ENCODE measurements around the gene EXOC3. TPM values are rescaled to one million over a fixed set of nuclear protein-coding genes. Genes with fewer than 3 reads are reported as not detected.

EXOC3 gene
- total RNA-seq, 1 donor from 2014 or later: 46.2 TPM

DNA sequence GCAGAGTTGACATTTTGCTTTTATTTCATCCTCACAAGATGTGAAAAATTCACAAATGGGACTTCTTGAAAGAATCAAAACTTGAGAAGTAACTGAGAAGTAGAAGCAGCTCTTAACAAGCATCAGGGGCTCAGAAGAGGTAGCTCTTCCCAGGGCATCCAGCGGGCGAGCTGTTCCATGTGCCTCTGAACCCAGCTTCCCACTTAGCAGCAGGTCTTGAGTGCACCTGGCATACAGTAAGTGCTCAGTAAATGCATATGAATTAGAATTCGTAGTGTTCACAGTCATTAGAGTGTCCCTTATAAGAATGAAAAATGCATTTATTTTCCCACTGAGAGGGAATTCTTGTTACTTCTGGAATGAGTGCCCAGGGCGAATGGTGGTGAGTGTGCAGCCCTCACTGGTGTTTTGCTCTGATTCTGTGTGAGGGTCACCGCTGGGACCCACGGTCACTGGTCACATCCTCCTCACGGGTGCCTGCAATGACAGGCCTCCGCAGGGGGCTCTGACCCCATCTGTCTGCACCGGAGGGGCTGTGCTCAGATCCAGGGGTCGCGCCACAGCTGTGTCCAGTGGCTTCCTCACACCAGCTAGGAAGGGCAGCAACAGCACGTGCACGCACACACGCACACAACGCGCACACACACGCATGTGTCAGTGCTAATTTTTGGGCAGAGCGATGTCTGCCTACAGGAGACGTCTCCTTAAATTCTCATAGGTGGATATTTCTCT, 26.9 kb downstream of the EXOC3 start:
- DNase-seq: peak; percentile 10
- no peaks in the 10 kb centered on the region for H3K9me3 ChIP-seq (replicated peaks)

DNA sequence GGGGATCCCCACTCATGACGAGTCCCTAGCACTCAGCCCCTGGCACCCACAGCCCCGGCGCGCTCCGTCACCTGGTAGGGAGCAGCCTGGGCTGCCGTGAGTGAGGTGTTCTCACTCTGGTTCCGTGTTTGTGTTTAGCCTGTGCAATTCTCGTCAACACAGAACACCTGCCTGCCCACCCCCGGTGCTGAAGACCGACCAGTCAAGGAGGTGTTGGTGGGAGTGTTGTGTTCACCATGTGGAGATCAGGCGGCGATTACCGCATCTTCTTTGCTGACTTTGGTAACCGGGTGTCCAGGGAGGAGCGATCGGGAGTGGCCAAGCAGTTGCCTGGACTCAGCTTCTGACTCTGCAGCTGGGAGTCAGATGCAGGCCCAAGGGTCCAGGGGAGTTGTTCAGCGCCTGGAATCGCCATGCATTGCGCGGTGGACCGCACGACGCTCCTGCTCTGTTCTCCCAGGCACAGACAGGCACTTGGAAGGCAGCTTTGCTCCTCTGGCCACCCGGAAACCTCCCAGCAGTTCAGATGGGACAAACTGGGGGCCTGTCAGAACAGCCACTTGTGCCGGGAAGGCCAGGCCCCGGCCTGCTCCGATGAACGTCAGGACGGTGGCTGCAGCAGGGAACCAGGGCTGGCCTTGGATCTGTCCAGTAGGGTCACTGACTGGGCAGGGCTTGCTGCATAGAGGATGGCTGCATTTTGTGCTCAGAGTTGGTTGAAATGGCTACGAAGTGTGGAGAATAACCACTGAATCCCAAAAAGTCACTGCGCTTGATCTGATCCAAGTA, 28.2 kb downstream of the EXOC3 start:
- peaks cover 43% of the 10 kb centered on the region for H3K4me1 ChIP-seq
- intact Hi-C loops (cut with micrococcal nuclease): no loop called here
- TF ChIP-seq, protein P1, sequence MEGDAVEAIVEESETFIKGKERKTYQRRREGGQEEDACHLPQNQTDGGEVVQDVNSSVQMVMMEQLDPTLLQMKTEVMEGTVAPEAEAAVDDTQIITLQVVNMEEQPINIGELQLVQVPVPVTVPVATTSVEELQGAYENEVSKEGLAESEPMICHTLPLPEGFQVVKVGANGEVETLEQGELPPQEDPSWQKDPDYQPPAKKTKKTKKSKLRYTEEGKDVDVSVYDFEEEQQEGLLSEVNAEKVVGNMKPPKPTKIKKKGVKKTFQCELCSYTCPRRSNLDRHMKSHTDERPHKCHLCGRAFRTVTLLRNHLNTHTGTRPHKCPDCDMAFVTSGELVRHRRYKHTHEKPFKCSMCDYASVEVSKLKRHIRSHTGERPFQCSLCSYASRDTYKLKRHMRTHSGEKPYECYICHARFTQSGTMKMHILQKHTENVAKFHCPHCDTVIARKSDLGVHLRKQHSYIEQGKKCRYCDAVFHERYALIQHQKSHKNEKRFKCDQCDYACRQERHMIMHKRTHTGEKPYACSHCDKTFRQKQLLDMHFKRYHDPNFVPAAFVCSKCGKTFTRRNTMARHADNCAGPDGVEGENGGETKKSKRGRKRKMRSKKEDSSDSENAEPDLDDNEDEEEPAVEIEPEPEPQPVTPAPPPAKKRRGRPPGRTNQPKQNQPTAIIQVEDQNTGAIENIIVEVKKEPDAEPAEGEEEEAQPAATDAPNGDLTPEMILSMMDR (IDR thresholded peaks at IDR 0.05; ENCODE audit: borderline replicate concordance): no peak
- peaks cover 15% of the 10 kb centered on the region for H3K27me3 ChIP-seq (ENCODE audit: low read depth)
- H3K27ac ChIP-seq (replicated peaks): no peak overlapping the region
- H3K9me3 ChIP-seq (replicated peaks): no peaks in the 10 kb centered on the region
- DNase-seq: peak; percentile 11
- H3K36me3 ChIP-seq: peaks cover 25% of the 10 kb centered on the region
- H3K4me3 ChIP-seq: peak overlapping the region; percentile 99

More for the DNA sequence above, 26.9 kb downstream of the EXOC3 start:
- TF ChIP-seq, protein P1 (IDR thresholded peaks at IDR 0.05; ENCODE audit: borderline replicate concordance): no peak
- H3K36me3 ChIP-seq: peaks cover 36% of the 10 kb centered on the region
- H3K27ac ChIP-seq (replicated peaks): no peak overlapping the region
- intact Hi-C loops (cut with micrococcal nuclease): no loop called here
- H3K27me3 ChIP-seq (ENCODE audit: low read depth): peaks cover 3% of the 10 kb centered on the region
- no peak overlapping the region for H3K4me3 ChIP-seq
- H3K4me1 ChIP-seq: peaks cover 36% of the 10 kb centered on the region

DNA sequence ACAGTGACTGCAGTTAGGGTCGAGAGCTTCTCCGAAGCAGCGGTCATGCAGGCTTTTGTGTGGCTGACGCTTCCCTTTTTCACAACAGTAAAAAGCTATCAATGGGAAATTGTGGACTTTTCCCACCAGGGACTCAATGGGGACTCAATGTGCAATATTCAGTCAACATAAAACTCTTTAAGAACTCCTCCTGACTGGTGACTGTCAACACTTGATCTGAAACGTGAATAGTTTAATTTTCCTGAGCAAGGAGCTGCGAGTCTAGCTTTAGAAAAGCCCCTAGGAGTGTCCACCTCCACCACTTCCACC, 28.7 kb downstream of the EXOC3 start:
- H3K4me3 ChIP-seq: peak overlapping the region; percentile 99

DNA sequence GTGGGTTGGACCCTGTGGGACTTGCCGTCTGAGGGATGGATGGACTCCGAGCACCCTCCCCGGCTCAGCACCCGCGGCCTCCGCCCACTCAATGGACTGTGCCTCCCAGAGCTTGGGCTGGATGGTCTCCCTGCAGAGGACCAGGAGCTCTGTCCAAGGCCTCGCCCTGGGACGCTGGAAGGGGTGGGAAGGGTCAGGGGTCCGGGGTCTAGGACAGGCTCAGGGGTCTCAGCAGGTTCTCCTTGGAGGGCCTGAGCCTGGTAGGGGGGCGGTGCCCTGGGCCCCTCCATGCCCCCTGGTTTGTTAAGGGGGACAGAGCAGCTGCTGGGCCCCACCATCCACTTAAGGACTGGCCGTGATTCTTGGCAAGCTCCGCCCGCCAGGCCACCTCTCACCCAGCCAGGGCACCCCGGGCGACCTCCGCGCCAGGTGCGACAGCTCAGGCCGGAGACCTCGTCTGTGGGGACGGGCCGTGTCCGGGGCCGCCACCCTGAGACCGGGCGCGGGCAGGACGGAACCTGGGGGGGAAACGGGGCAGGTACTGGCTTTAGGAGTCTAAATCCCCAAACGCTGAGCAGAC, 29.2 kb downstream of the EXOC3 start:
- TF ChIP-seq, protein P1 (IDR thresholded peaks at IDR 0.05; ENCODE audit: borderline replicate concordance): no peak
- Histone ChIP-seq H3K27ac (replicated peaks) (peak overlapping the region; percentile 79), H3K4me3 (peak overlapping the region; percentile 99), H3K27me3 (ENCODE audit: low read depth) (peaks cover 25% of the 10 kb centered on the region), H3K36me3 (peaks cover 15% of the 10 kb centered on the region), H3K9me3 (replicated peaks) (no peaks in the 10 kb centered on the region), H3K4me1 (peaks cover 43% of the 10 kb centered on the region)
- intact Hi-C loops (cut with micrococcal nuclease): no loop called here
- DNase-seq: peak; percentile 28

More for the DNA sequence above, 28.7 kb downstream of the EXOC3 start:
- no peaks in the 10 kb centered on the region for H3K9me3 ChIP-seq (replicated peaks)
- intact Hi-C loops (cut with micrococcal nuclease): no loop called here
- DNase-seq: no peak
- peaks cover 43% of the 10 kb centered on the region for H3K4me1 ChIP-seq
- H3K27ac ChIP-seq (replicated peaks): no peak overlapping the region
- peaks cover 21% of the 10 kb centered on the region for H3K27me3 ChIP-seq (ENCODE audit: low read depth)
- peaks cover 19% of the 10 kb centered on the region for H3K36me3 ChIP-seq
- TF ChIP-seq, protein P1 (IDR thresholded peaks at IDR 0.05; ENCODE audit: borderline replicate concordance): no peak

DNA sequence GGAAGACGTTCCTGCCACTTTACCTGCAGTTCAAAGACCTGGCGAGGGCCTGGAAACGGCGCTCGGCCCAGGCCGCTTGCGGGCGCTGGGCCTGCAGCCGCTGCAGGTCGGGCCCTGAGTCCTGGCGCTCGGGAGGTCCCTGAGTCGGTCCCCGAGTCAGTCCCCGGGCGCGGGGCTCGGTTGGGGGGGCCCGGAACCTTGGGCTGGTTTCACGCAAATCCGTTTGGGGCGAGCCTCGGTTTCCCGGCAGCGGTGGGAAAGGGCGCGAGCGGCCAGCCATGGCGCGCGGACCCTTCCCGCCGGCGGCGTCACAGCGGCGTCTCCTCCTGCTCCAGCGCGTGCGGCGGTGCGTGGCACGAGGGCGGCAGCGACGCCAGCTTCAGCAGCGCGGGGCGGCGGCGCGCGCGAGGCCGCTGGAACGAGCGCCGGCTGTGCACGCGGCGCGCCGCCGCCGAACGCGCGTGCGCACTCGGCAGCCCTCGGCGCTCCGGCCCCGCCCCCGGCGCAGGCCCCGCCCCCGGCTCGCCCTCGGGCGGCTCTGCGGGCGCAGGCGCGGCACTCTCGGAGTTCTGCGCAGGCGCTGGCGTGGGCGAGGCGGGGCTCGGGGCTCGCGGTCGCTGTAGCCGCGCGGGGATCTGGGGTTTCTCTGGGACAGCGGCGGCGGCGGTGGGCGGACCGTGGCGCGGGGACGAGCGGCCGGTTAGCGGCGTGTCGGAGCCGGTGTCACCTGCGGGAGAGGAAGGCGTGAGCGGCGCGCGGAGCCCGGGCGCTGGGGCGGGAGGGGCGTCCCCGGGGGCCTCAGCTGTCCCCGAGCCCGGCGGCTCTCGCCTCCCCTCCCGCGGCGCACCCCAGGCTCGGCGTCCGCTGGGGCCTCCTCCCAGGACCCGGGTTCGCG, 29.9 kb downstream of the EXOC3 start:
- Histone ChIP-seq H3K4me1 (peaks cover 43% of the 10 kb centered on the region), H3K9me3 (replicated peaks) (no peaks in the 10 kb centered on the region), H3K4me3 (peak overlapping the region; percentile 99), H3K27ac (replicated peaks) (peak overlapping the region; percentile 81), H3K36me3 (peaks cover 14% of the 10 kb centered on the region), H3K27me3 (ENCODE audit: low read depth) (peaks cover 33% of the 10 kb centered on the region)
- peak; percentile 90 for DNase-seq
- TF ChIP-seq, protein P1 (IDR thresholded peaks at IDR 0.05; ENCODE audit: borderline replicate concordance): no peak
- intact Hi-C loops (cut with micrococcal nuclease): no loop called here
